Suprapubic skin (tissue), 4 donors: ENCODE measurements around the gene ELMO1. TPM values are rescaled to one million over a fixed set of nuclear protein-coding genes. Genes with fewer than 3 reads are reported as not detected.

Experiments used
- DNase-seq, 2 donors: peaks; one replicate each; pipeline ENCODE4 v3.0.0-alpha.2; 2019; ENCODE audit warnings: low spot score in 2 of 2
- H3K27ac ChIP-seq: fragments of 200-600 bp; sonication (generic); one replicate; pipeline ENCODE4 v1.5.1; 2019
- H3K27me3 ChIP-seq: fragments of 200-600 bp; sonication (generic); one replicate; pipeline ENCODE4 v1.5.1; 2019
- H3K36me3 ChIP-seq: fragments of 200-600 bp; sonication (generic); one replicate; pipeline ENCODE4 v1.5.1; 2019
- H3K4me1 ChIP-seq: fragments of 200-600 bp; sonication (generic); one replicate; pipeline ENCODE4 v1.5.1; 2019
- H3K4me3 ChIP-seq: fragments of 200-600 bp; sonication (generic); one replicate; pipeline ENCODE4 v1.5.1; 2019; ENCODE audit warnings: mild to moderate bottlenecking
- H3K9me3 ChIP-seq: fragments of 200-600 bp; sonication (generic); one replicate; pipeline ENCODE4 v1.5.1; 2019
- EP300 ChIP-seq: sonication (generic); formaldehyde crosslinking; IDR thresholded peaks from one replicate; pipeline ENCODE4 v1.6.1; 2017; ENCODE audit warnings: antibody characterized with exemption
- POLR2A ChIP-seq, 2 donors: fragments of 450-650 bp; IDR thresholded peaks; one replicate each; pipeline ENCODE4 v1.6.1; 2017; ENCODE audit warnings: antibody characterized with exemption in 2 of 2, mild to moderate bottlenecking in 2 of 2, moderate library complexity in 2 of 2
- POLR2AphosphoS5 ChIP-seq, 3 donors: sonication (generic); formaldehyde crosslinking; IDR thresholded peaks; one replicate each; pipeline ENCODE4 v1.6.1; 2017; ENCODE audit warnings: antibody characterized with exemption in 3 of 3
- WGBS: methylation state at CpG from one replicate; pipeline ENCODE4 v1.1.5; 2018; 5-methylcytosine and 5-hydroxymethylcytosine counted together
- total RNA-seq, 4 donors: library from RNA; depleted of rRNA; stranded (reverse); fragments of >200 nt; gene quantifications; one replicate each; pipeline ENCODE4 v1.1.0, GENCODE V29; 2016
- TF ChIP-seq, protein P1 (sequence below), 2 donors: fragments of 200-600 bp in 1 of 2; fragments of 450-650 bp in 1 of 2; sonication (generic) in 1 of 2; IDR thresholded peaks; one replicate each; pipeline ENCODE4 v1.5.1; 2016 to 2019; ENCODE audit warnings: antibody characterized with exemption in 2 of 2, mild to moderate bottlenecking in 1 of 2, moderate library complexity in 1 of 2

ELMO1 gene
- total RNA-seq, 4 donors from 2014 or later = 9.8 to 49.6 (median 22.2) TPM

DNA sequence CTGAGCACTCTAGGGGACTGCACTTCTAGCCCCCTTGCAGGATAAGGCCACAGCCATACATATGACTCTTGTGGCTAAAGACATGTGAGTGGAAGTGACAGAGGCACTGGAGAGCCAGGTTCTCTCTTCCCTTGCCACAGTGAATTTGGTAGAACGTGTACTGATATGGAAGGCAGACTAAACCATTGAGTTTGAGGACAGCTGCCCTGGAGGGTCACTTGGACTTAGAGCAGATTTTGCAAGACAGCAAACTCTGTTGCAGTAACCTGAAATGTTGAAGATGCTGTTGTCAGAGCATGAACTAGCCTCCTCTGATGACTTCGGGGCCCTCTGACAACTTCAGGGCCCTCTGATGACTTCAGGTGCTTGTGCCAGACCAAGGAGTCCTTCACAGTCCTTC is 85.9 kb downstream of the ELMO1 start:
- WGBS = 93% methylated on average over 2 of the region's 2 CpGs

DNA sequence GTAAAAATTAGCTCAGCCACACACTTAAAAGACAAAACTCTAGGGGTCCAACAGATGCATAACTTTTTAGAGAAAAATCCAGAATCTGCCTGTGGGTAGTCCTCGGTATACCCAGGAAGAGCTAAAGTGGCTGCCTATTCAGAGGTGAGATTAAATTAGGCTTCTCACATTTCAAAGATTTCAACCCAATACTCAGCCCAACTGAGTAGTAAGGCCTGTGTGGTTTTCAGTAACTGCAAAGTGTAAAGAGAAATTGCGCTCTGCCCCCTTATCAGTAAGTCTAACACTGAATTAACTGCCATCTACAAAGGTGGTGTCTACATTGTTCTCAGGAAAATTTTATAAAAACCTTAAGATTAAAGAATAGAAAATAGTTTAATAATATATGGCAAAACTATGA is 88.2 kb downstream of the ELMO1 start:
- H3K4me1 ChIP-seq = peaks cover 4% of the 10 kb centered on the region
- WGBS = 89% methylated on average over 2 of the region's 2 CpGs
- H3K36me3 ChIP-seq = no peaks in the 10 kb centered on the region
- TF ChIP-seq, protein P1, sequence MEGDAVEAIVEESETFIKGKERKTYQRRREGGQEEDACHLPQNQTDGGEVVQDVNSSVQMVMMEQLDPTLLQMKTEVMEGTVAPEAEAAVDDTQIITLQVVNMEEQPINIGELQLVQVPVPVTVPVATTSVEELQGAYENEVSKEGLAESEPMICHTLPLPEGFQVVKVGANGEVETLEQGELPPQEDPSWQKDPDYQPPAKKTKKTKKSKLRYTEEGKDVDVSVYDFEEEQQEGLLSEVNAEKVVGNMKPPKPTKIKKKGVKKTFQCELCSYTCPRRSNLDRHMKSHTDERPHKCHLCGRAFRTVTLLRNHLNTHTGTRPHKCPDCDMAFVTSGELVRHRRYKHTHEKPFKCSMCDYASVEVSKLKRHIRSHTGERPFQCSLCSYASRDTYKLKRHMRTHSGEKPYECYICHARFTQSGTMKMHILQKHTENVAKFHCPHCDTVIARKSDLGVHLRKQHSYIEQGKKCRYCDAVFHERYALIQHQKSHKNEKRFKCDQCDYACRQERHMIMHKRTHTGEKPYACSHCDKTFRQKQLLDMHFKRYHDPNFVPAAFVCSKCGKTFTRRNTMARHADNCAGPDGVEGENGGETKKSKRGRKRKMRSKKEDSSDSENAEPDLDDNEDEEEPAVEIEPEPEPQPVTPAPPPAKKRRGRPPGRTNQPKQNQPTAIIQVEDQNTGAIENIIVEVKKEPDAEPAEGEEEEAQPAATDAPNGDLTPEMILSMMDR (IDR thresholded peaks at IDR 0.05) = no peak
- TF ChIP-seq POLR2A (IDR thresholded peaks at IDR 0.05) = no peak
- no peaks in the 10 kb centered on the region for H3K27me3 ChIP-seq
- H3K4me3 ChIP-seq = no peak overlapping the region
- DNase-seq = no peak
- H3K27ac ChIP-seq = no peak overlapping the region
- H3K9me3 ChIP-seq = no peaks in the 10 kb centered on the region

More for the DNA sequence above, 85.9 kb downstream of the ELMO1 start:
- Histone ChIP-seq H3K36me3 (no peaks in the 10 kb centered on the region), H3K27me3 (no peaks in the 10 kb centered on the region), H3K4me3 (no peak overlapping the region), H3K9me3 (no peaks in the 10 kb centered on the region), H3K27ac (no peak overlapping the region), H3K4me1 (no peaks in the 10 kb centered on the region)
- DNase-seq = no peak
- TF ChIP-seq POLR2A (IDR thresholded peaks at IDR 0.05) (no peak), EP300 (no peak), POLR2AphosphoS5 (IDR thresholded peaks at IDR 0.05) (no peak)
- TF ChIP-seq, protein P1 (IDR thresholded peaks at IDR 0.05) = no peak

DNA sequence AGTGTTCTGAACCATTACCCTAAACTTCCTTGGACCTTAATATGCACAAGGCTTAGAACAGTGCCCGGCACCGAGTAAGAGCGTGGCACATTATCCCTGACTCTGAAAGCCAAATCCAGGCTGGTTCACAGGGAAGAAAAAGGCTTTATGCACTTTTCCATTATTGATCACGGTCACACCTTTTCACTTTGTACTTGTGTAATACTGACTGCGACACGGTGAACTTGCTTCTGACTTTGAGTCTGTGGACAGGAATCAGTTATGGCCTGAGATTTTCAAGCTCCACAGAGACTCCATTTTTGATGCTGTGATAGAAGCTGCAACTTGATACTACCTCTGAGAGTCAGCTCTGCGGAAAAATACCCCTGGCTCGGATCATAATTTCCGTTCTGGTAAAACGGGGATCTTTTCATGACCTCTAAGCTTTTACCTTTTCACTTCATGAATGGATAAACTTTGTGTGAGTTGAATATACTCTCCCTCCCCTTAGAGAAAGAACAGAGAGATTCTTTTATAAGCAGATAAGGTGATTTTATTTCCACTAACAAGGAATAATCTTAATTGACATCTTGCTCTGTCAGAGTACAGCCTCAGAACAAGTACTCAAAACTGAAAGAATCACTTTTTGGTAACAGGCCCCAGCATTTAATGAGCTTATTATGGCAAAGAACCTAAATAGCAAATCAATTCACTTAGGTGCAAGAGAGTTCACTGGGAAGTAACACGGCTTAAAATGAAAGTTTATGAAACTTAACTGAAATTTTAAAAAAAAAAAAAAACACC is 88.8 kb downstream of the ELMO1 start:
- no peak for TF ChIP-seq POLR2AphosphoS5 (IDR thresholded peaks at IDR 0.05)
- TF ChIP-seq, protein P1 (IDR thresholded peaks at IDR 0.05) = no peak
- no peak for TF ChIP-seq EP300
- TF ChIP-seq POLR2A (IDR thresholded peaks at IDR 0.05) = no peak
- Histone ChIP-seq H3K4me1 (peaks cover 11% of the 10 kb centered on the region), H3K36me3 (no peaks in the 10 kb centered on the region), H3K27ac (no peak overlapping the region), H3K9me3 (no peaks in the 10 kb centered on the region), H3K4me3 (no peak overlapping the region), H3K27me3 (no peaks in the 10 kb centered on the region)
- no peak for DNase-seq
- WGBS = 86% methylated on average over 11 of the region's 11 CpGs

DNA sequence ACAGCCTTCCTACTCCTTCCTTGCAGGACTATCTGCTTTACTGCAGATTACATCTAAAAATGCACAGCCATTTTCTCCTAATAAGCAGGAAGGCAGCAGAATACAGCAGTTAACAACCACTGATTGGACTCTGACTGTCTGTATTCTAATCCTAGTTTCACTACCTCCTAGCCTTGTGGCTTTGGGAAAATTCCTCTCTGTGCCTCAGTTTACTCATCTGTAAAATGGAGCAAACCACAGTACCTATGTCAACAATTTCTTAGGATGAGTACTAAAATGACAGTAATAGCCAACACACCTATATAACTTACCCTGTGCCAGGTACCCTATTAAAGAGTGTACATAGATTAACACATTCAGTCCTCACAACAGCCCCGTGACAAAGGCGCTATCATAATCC is 89.5 kb downstream of the ELMO1 start:
- no peak overlapping the region for H3K27ac ChIP-seq
- no peaks in the 10 kb centered on the region for H3K36me3 ChIP-seq
- H3K27me3 ChIP-seq = no peaks in the 10 kb centered on the region
- TF ChIP-seq EP300 = no peak
- TF ChIP-seq POLR2AphosphoS5 (IDR thresholded peaks at IDR 0.05) = no peak
- TF ChIP-seq POLR2A (IDR thresholded peaks at IDR 0.05) = no peak
- TF ChIP-seq, protein P1 (IDR thresholded peaks at IDR 0.05) = no peak
- 100% methylated on average over 2 of the region's 2 CpGs for WGBS
- no peaks in the 10 kb centered on the region for H3K9me3 ChIP-seq
- DNase-seq = no peak
- peaks cover 17% of the 10 kb centered on the region for H3K4me1 ChIP-seq
- H3K4me3 ChIP-seq = no peak overlapping the region

DNA sequence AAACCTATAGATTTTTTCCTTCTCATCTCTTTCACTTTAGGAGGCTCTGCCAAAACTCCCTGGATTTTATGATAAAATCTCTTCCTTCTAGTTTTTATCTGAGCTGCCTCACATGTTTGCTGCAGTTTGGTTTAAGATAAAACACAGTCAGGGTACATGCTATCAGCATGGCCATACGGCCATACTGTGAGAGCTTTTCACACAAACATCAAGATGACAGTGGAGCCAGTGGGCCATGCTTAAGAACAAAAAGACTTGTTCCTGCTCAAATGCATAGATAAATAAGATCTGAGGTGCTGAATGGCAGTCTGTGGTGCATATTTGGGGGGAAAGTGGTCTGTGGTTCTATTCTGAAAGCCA is 91.0 kb downstream of the ELMO1 start:
- Histone ChIP-seq H3K27me3 (no peaks in the 10 kb centered on the region), H3K4me3 (no peak overlapping the region), H3K27ac (no peak overlapping the region), H3K9me3 (no peaks in the 10 kb centered on the region), H3K4me1 (peaks cover 25% of the 10 kb centered on the region), H3K36me3 (no peaks in the 10 kb centered on the region)
- TF ChIP-seq POLR2A (IDR thresholded peaks at IDR 0.05) (no peak), POLR2AphosphoS5 (IDR thresholded peaks at IDR 0.05) (no peak), EP300 (no peak)
- TF ChIP-seq, protein P1 (IDR thresholded peaks at IDR 0.05) = no peak
- DNase-seq = no peak
- WGBS = 89% methylated on average over 1 of the region's 1 CpG
